Dendritic cell treated with granulocyte-macrophage colony-stimulating factor and Interleukin-4, amounts not matched to agents 40 ng/mL and 50 ng/mL, for 4 days (primary cell): Measurements from ENCODE around the gene KDM4B.
A peak's percentile ranks its signal among the peaks of the same experiment; 100 is the strongest.

Experiments used
- H3K27ac Mint-ChIP-seq: one replicate; pipeline ENCODE4 v1.8.0; 2022; ENCODE audit warnings: mild to moderate bottlenecking, mixed read lengths
- H3K27me3 Mint-ChIP-seq: one replicate; pipeline ENCODE4 v1.8.0; 2022; ENCODE audit warnings: mild to moderate bottlenecking, mixed read lengths
- H3K36me3 Mint-ChIP-seq: one replicate; pipeline ENCODE4 v1.8.0; 2022; ENCODE audit warnings: low read depth, mixed read lengths
- H3K4me1 Mint-ChIP-seq: one replicate; pipeline ENCODE4 v1.8.0; 2022; ENCODE audit warnings: low read depth, mixed read lengths
- H3K4me3 Mint-ChIP-seq: one replicate; pipeline ENCODE4 v1.8.0; 2022; ENCODE audit warnings: mild to moderate bottlenecking, moderate library complexity, mixed read lengths
- H3K9me3 Mint-ChIP-seq: one replicate; pipeline ENCODE4 v1.8.0; 2022; ENCODE audit warnings: mixed read lengths
- intact Hi-C: fragments of 100-400 bp; cut with micrococcal nuclease; formaldehyde crosslinking; loops from one replicate; pipeline ENCODE4 v1.15.0; 2022

The KDM4B gene

DNA sequence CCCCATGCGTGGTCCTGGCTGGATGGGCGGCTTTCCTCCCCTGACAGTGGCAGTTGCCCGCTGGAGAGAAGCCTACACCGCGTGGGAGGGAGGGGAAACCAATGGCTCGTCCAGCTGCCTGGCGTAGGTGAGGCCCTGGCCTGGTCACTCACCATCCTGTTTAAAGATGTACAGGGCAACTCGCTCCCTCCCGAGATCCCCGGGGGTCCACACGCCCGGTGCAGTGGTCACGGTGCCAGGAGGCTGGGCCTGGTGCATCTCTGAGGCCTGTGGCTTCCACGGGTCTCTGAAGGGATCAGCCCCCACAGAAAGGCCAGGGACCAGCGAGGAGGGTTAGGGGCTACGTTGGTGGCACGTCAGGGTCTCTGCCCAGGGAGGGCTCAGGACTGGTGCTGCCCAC is 156.5 kb downstream of the KDM4B start:
- no peaks in the 10 kb centered on the region for H3K9me3 Mint-ChIP-seq
- peaks cover 79% of the 10 kb centered on the region for H3K36me3 Mint-ChIP-seq
- intact Hi-C loops = no loop called here
- no peak overlapping the region for H3K27ac Mint-ChIP-seq
- peaks cover 16% of the 10 kb centered on the region for H3K27me3 Mint-ChIP-seq
- H3K4me1 Mint-ChIP-seq = peaks cover 32% of the 10 kb centered on the region
- H3K4me3 Mint-ChIP-seq = no peak overlapping the region

DNA sequence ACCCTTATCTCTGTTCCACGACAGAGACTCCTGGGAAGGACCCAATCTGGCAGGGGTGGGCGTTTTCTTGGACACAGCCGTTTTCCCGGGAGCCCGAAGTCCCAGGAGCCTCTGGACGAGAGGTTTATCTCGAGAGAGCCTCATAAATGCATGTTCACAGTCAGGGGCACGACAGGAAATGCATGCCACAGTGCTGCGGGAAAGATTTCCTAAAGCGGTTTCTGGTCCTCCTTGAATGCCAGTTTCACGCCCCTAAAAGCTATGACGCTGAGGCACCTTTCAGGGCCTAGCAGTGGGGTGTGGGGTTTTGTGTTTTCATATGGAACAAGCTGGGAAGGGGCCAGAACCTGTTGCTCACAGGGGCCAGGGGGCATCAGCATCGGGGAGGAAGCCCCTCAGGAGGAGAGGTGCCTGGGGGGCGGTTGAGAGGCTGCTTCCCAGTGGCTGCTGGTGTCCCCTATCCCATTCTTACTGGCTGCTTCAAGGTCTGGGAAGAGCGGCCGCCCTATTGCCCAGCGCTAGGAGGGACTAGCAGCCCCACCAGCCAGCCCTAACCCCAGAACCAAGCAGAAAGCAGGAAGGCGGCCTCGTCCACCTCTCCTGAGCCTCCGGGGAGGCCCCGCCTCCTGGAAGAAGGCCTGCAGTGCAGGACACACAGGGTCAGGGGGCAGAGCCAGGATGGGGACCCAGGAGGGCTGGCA is 157.0 kb downstream of the KDM4B start:
- Mint-ChIP-seq H3K27ac (no peak overlapping the region), H3K4me1 (peaks cover 38% of the 10 kb centered on the region), H3K36me3 (peaks cover 79% of the 10 kb centered on the region), H3K27me3 (peaks cover 16% of the 10 kb centered on the region), H3K4me3 (no peak overlapping the region), H3K9me3 (no peaks in the 10 kb centered on the region)
- intact Hi-C loops = no loop called here

DNA sequence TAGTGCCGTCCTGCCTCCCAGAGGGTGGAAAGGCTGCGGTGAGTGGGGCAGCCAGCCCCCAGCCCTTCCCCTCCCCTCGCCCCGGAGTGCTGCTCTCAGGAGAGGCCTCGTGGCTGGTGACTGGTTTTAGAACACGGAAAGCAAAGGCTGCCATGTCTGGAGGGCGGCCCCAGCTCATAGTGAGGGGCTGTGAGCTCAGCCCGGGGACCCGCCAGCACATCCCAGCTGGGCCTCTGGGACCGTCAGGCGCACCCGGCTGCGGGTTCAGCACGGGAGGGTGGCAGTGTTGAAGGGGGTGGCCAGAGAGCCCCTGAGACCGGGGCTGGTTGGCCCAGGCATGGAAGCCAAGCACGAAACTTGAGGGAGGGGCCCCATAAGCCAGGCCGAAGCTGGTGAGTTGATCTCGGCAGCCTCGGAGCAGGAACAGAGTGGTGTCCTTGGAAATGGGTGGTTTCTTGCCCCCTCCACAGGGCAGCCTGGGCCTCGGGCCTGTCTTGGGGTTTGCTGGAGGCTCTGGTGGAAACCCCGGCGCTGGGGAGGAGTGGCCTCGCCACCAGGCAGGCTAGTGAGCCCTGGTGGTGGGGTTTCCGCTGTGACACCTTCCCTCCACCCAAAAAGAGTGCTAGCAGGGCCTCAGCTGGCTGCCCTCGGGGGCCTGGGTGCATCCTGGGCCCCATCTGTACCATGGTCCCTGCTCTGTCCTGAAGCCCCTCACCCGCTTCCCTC is 157.7 kb downstream of the KDM4B start:
- no peaks in the 10 kb centered on the region for H3K9me3 Mint-ChIP-seq
- H3K36me3 Mint-ChIP-seq = peaks cover 79% of the 10 kb centered on the region
- H3K4me3 Mint-ChIP-seq = no peak overlapping the region
- intact Hi-C loops = no loop called here
- H3K4me1 Mint-ChIP-seq = peaks cover 45% of the 10 kb centered on the region
- H3K27ac Mint-ChIP-seq = no peak overlapping the region
- peaks cover 16% of the 10 kb centered on the region for H3K27me3 Mint-ChIP-seq

DNA sequence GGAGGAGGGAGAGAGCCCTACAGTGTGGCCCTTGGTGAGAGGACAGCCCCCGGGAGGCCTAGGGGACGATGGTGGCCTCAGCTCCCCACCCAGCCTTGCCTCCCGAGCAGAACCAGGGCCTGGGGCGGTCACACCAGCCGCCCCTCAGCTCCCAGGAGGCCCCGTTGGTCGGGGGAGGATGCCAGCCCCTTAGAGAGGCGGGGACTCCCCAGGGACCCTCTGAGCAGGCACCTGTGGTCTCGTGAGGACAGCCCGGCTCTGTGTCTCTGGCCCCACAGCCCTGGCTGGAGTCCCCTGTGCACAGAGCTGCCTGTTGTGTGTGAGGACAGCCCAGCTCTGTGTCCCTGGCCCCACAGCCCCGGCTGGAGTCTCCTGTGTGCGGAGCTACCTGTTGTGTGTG is 158.8 kb downstream of the KDM4B start:
- H3K36me3 Mint-ChIP-seq = peaks cover 79% of the 10 kb centered on the region
- H3K4me1 Mint-ChIP-seq = peaks cover 48% of the 10 kb centered on the region
- intact Hi-C loops = no loop called here
- H3K27me3 Mint-ChIP-seq = peaks cover 16% of the 10 kb centered on the region
- H3K4me3 Mint-ChIP-seq = no peak overlapping the region
- H3K27ac Mint-ChIP-seq = no peak overlapping the region
- H3K9me3 Mint-ChIP-seq = no peaks in the 10 kb centered on the region

DNA sequence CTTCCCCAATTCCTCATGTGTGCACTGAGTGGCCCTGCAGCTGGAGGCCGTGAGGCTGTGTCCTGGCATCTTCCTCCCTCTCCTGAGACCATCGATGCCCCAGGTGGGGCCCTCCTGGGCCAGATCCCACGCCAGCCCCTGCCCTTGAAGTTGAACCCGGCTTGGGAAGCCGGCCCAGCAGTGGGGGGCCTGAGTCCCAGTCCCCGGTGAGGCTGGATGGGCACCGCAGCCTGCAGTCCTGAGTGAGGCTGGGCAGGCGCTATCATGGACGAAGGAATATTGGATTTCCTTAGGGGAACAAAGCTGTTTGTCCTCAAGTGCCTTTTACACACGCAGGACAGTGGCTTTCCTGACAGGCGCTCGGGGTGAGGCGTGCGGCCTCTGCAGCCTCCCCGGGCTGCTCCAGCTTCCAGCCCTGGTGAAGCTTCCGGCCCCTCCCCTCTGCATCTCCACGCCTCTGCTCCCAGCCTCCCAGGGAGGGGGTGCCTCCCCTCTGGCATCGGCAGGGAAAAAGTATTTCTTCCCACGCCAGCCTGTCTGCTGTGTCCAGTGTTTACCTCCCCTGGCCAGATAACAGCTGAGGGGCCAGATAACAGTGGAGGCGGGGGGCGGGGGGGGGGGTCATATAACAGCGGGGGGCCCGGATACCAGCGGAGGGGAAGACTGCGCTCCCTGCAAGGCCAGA is 159.5 kb downstream of the KDM4B start:
- intact Hi-C loops = no loop called here
- no peak overlapping the region for H3K27ac Mint-ChIP-seq
- H3K4me1 Mint-ChIP-seq = peaks cover 48% of the 10 kb centered on the region
- H3K4me3 Mint-ChIP-seq = no peak overlapping the region
- H3K27me3 Mint-ChIP-seq = peaks cover 16% of the 10 kb centered on the region
- no peaks in the 10 kb centered on the region for H3K9me3 Mint-ChIP-seq
- peaks cover 79% of the 10 kb centered on the region for H3K36me3 Mint-ChIP-seq

DNA sequence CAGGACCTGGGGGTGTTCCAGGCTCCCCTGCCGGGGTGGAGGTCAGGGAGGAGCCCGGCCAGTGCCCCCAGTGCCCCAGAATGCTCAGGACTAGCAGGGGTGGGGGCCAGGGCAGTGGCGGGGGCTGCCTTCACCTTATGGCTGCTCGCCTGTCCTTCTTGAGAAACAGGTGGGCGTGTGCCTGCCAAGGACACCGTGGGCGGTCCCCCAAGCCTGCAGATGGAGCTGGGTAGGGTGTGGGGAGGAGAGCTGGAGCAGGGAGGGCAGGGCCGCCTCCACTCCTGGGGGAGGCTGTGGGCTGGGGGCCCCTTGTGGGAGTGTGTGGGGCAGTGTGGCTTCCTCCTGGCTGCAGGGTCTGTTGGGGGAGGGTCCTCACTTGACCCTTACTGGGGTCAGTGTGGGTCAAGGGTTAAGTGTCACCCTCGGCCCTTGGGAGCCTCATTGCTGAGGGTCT is 160.1 kb downstream of the KDM4B start:
- Mint-ChIP-seq H3K4me1 (peaks cover 48% of the 10 kb centered on the region), H3K36me3 (peaks cover 79% of the 10 kb centered on the region)

DNA sequence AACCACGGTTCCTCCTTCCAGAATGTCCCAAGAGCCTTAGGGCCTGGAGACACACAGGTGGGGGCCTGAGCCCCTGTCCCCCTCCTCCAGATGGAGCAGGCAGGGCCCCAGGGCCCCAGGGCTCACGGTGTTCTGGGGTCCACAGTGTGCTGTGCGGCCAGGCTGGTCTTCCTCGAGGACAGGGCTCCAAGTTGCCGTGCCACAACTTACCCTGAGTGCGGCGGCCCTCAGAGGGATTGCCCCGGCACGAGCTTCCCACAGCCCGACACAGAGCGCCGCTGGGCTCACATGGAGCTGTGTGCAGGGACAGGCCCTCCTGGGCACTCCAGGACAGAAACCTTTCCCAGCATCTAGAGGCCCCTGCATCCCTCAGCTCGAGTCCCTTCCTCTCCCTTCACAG is 160.8 kb downstream of the KDM4B start:
- intact Hi-C loops = loop anchor here (10.0 kb wide), 1 partner anchor 85 kb away; no protein-coding TSS in a partner anchor
- Mint-ChIP-seq H3K27ac (peak overlapping the region; percentile 70), H3K27me3 (peaks cover 14% of the 10 kb centered on the region), H3K4me1 (peaks cover 48% of the 10 kb centered on the region), H3K4me3 (peak overlapping the region; percentile 32), H3K36me3 (peaks cover 79% of the 10 kb centered on the region), H3K9me3 (no peaks in the 10 kb centered on the region)

More for the DNA sequence above, 160.1 kb downstream of the KDM4B start:
- Mint-ChIP-seq H3K27ac (no peak overlapping the region), H3K4me3 (no peak overlapping the region), H3K9me3 (no peaks in the 10 kb centered on the region), H3K27me3 (peaks cover 16% of the 10 kb centered on the region)
- intact Hi-C loops = no loop called here

DNA sequence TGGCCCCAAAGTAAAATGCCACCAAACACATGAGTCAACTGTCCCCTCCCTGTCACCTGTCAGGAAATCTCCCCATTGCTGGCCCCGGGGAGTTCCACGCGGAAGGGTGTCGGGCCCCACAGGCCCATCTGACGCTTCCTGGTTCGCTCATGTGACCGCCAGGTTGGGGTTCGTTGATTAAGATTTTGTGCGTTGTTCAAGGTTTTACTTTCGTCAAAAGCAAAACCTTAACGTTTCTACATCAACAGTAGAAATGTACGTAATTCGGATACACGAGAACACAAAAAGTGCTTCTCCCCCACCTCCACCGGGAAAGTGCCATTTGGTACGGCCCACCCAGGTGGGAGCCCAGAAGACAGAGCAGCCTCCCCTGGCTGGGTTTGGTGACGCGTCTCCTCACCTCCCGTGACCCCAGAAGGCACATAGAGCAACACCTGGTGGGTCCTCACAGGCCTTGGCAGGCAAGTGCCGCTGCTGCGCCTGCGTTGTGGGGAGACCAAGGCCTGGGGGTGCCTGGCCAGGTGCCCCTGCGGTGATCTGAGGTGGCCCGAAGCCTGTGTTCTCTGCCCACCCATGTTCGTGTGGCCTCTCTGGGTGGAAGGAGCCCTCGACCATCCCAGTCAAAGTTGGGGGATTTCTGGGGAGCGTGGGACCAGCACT is 161.6 kb downstream of the KDM4B start:
- intact Hi-C loops = loop anchor here (10.0 kb wide), 1 partner anchor 86 kb away; no protein-coding TSS in a partner anchor

DNA sequence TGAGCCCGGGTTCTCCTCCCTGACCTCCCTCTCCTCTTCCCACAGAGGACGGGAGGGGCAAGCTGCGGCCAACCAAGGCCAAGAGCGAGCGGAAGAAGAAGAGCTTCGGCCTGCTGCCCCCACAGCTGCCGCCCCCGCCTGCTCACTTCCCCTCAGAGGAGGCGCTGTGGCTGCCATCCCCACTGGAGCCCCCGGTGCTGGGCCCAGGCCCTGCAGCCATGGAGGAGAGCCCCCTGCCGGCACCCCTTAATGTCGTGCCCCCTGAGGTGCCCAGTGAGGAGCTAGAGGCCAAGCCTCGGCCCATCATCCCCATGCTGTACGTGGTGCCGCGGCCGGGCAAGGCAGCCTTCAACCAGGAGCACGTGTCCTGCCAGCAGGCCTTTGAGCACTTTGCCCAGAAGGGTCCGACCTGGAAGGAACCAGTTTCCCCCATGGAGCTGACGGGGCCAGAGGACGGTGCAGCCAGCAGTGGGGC is 162.2 kb downstream of the KDM4B start:
- Mint-ChIP-seq H3K4me3 (peak overlapping the region; percentile 35), H3K27ac (peak overlapping the region; percentile 70)
- intact Hi-C loops = loop anchor here (10.0 kb wide), 1 partner anchor 86 kb away; no protein-coding TSS in a partner anchor

More for the DNA sequence above, 161.6 kb downstream of the KDM4B start:
- peaks cover 48% of the 10 kb centered on the region for H3K4me1 Mint-ChIP-seq
- peak overlapping the region; percentile 70 for H3K27ac Mint-ChIP-seq
- H3K9me3 Mint-ChIP-seq = no peaks in the 10 kb centered on the region
- peaks cover 79% of the 10 kb centered on the region for H3K36me3 Mint-ChIP-seq
- H3K27me3 Mint-ChIP-seq = peaks cover 10% of the 10 kb centered on the region
- peak overlapping the region; percentile 35 for H3K4me3 Mint-ChIP-seq

DNA sequence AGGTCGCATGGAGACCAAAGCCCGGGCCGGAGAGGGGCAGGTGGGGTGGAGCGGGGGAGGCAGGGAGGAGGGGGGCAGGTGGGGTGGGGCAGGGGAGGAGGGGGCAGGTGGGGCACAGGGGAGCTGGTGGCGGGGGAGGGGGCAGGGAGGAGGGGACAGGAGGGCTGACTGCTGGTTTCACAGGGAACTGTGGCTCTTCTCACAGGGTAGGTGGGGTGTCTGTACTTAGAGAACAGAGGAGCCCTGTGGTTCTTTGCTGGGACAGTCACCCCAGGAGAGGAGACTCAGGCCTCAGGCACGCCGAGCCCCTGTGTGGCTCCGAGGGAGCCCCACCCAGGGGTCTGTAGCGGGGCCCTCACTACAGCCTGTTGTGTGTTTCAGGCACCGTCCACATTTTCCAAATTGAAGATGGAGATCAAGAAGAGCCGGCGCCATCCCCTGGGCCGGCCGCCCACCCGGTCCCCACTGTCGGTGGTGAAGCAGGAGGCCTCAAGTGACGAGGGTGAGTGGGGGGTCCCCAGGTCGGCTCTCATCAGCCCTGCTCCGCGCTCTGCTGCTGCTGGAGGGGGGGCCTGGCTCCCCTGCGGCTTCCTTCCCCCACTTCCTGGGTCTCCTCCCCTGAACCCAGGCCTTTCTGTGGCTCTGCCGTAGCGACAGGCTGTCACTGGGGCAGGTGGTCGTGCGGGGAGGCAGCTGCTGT is 162.7 kb downstream of the KDM4B start:
- intact Hi-C loops = loop anchor here (10.0 kb wide), 1 partner anchor 87 kb away; no protein-coding TSS in a partner anchor
- Mint-ChIP-seq H3K9me3 (no peaks in the 10 kb centered on the region), H3K27me3 (peaks cover 5% of the 10 kb centered on the region), H3K4me3 (peak overlapping the region; percentile 35), H3K36me3 (peaks cover 79% of the 10 kb centered on the region), H3K27ac (peak overlapping the region; percentile 70), H3K4me1 (peaks cover 54% of the 10 kb centered on the region)

More for the DNA sequence above, 162.2 kb downstream of the KDM4B start:
- Mint-ChIP-seq H3K36me3 (peaks cover 79% of the 10 kb centered on the region), H3K4me1 (peaks cover 53% of the 10 kb centered on the region), H3K9me3 (no peaks in the 10 kb centered on the region), H3K27me3 (peaks cover 11% of the 10 kb centered on the region)

DNA sequence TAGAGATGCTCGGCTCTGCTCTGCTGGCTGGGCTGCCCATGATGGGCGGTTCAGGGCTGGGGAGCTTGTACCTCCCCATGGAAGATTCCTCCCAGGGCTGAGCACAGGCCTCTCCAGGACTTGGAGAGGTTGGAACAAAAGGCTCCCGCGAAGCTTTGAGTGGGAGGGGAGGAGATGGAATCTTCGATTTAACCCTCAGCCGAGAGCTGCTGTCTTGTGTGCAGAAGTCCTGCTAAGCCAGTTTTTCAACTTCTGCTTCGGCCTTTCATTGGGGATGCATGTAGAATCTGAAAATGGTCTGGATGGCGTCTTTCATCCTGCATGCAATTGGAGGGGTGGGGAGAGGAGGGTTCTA is 163.3 kb downstream of the KDM4B start:
- peak overlapping the region; percentile 70 for H3K27ac Mint-ChIP-seq
- H3K36me3 Mint-ChIP-seq = peaks cover 84% of the 10 kb centered on the region
- H3K4me3 Mint-ChIP-seq = no peak overlapping the region
- H3K9me3 Mint-ChIP-seq = no peaks in the 10 kb centered on the region
- H3K4me1 Mint-ChIP-seq = peaks cover 58% of the 10 kb centered on the region
- H3K27me3 Mint-ChIP-seq = peaks cover 5% of the 10 kb centered on the region
- intact Hi-C loops = loop anchor here (10.0 kb wide), 1 partner anchor 87 kb away; no protein-coding TSS in a partner anchor

DNA sequence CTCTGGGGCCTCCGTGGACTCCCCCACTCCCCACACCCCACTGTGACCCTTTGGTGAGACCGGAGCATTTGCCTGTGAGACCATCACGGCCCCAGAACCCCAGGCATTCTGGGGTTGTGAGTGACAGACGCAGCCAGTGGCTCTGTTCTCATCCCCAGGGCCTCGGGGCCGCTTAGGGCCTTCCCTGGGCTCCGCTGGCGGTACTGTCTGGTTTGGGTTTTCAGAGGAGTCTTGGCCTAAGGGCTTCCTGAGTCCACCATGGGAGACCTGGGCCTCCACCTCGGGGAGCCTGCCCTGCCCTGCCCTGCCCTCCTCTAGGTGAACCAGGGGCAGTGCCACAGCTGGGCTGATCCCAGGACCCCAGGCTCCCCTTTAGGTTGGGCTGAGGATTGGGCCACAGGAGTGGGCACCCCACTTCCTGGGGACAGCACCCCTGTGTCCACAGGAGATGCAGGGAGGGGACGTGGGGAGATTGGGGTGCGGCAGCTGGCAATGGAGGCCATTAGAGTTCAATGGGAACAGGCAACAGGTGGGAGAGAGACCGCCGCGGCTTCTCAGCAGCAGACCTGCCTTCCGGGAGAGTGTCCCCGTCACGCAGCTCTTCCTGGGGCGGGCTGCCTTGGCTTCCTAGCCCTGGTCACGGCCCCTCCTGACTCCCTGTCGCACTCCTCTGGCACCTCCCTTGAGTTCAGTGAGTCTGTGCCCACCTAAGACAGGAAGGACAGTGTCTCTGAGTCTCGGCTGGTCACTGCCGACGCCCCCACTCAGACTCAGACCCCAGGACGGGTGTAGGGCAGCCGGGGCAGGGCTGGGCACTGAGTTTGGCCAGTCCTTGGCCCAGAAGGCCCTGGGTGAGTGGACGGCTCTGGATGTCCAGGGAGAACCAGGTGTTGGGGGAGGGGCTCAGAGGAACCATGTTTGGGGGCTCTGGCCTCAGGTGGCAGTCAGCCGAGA is 164.1 kb downstream of the KDM4B start:
- H3K4me1 Mint-ChIP-seq = peaks cover 58% of the 10 kb centered on the region
- H3K27me3 Mint-ChIP-seq = peaks cover 2% of the 10 kb centered on the region
- H3K4me3 Mint-ChIP-seq = no peak overlapping the region
- peaks cover 92% of the 10 kb centered on the region for H3K36me3 Mint-ChIP-seq
- no peak overlapping the region for H3K27ac Mint-ChIP-seq
- H3K9me3 Mint-ChIP-seq = no peaks in the 10 kb centered on the region
- intact Hi-C loops = loop anchor here (10.0 kb wide), 1 partner anchor 88 kb away; no protein-coding TSS in a partner anchor
